Measurements from ENCODE around the gene REC114.

- no peak for TF ChIP-seq REST (IDR thresholded peaks at IDR 0.05; ENCODE audit: insufficient read depth in 1 of 2, low read depth in 2 of 2, low read length in 2 of 2)
- no peak for TF ChIP-seq POLR2AphosphoS5 (IDR thresholded peaks at IDR 0.05; ENCODE audit: low read depth, low read length)
- no peak for TF ChIP-seq TAF1 (IDR thresholded peaks at IDR 0.05; ENCODE audit: borderline replicate concordance, insufficient read depth, low read length)
Measured at GRCh38 chr15:73598530-73599160, 155.7 kb downstream of the REC114 start.

All from PFSK-1 (cell line).